T-helper 1 cell treated with Interleukin-12 subunit alpha and Interleukin-12 subunit beta and Interleukin-4 antibody, amounts not matched to agents 30 μg/mL and 1 μg/mL, for 36 hours (primary cell): ENCODE data around the gene PCDH1.
A peak's percentile ranks its signal among the peaks of the same experiment; 100 is the strongest.
"Not testable (repeated sequence)": the region's sequence is repeated elsewhere in the genome, so short reads cannot be mapped to it uniquely, and the experiment has no call there.

Experiments
- H3K27ac Mint-ChIP-seq: one replicate; pipeline ENCODE4 v1.8.0; 2021; ENCODE audit warnings: mild to moderate bottlenecking, mixed read lengths
- H3K27me3 Mint-ChIP-seq: one replicate; pipeline ENCODE4 v1.8.0; 2021; ENCODE audit warnings: low read depth, mixed read lengths
- H3K36me3 Mint-ChIP-seq: one replicate; pipeline ENCODE4 v1.8.0; 2021; ENCODE audit warnings: low read depth, mixed read lengths
- H3K4me1 Mint-ChIP-seq: one replicate; pipeline ENCODE4 v1.8.0; 2021; ENCODE audit warnings: low read depth, mixed read lengths
- H3K4me3 Mint-ChIP-seq: one replicate; pipeline ENCODE4 v1.8.0; 2021; ENCODE audit warnings: mild to moderate bottlenecking, moderate library complexity, mixed read lengths
- H3K9me3 Mint-ChIP-seq: one replicate; pipeline ENCODE4 v1.8.0; 2021; ENCODE audit warnings: mixed read lengths

PCDH1 gene

GRCh38 chr5:141878186-141878710, at the start of gene PCDH1:
TSS of gene PCDH1 (minus strand) at chr5:141878410. CDS start at chr5:141878262, 148 bp downstream.
- peak within 1 kb of the TSS; percentile 22 for H3K27ac Mint-ChIP-seq

GRCh38 chr5:141926434-141926833, 48.2 kb upstream of the PCDH1 start:
- Mint-ChIP-seq H3K27me3 (no peaks in the 10 kb centered on the region), H3K27ac (no peak overlapping the region), H3K4me1 (peaks cover 22% of the 10 kb centered on the region), H3K9me3 (no peaks in the 10 kb centered on the region), H3K4me3 (no peak overlapping the region), H3K36me3 (peaks cover 40% of the 10 kb centered on the region)

More at GRCh38 chr5:141878186-141878710, at the start of gene PCDH1:
- Mint-ChIP-seq H3K36me3 (no peaks in the 10 kb centered on the region), H3K4me3 (peak within 1 kb of the TSS; percentile 76), H3K27me3 (peaks cover 83% of the 10 kb centered on the region), H3K4me1 (peaks cover 21% of the 10 kb centered on the region), H3K9me3 (no peaks in the 10 kb centered on the region)

- H3K4me3 Mint-ChIP-seq = peak within 1 kb of the TSS; percentile 91
- no peaks in the 10 kb centered on the region for H3K9me3 Mint-ChIP-seq
- H3K4me1 Mint-ChIP-seq = peaks cover 20% of the 10 kb centered on the region
- H3K36me3 Mint-ChIP-seq = peaks cover 24% of the 10 kb centered on the region
- H3K27ac Mint-ChIP-seq = peak within 1 kb of the TSS; percentile 90
- H3K27me3 Mint-ChIP-seq = no peaks in the 10 kb centered on the region
These were observed 45.5 kb upstream of the PCDH1 start, which contains the start of gene DELE1 for GRCh38 chr5:141923448-141924313. TSS of gene DELE1 (plus strand) at chr5:141923871. CDS start at chr5:141923942, 71 bp downstream.

GRCh38 chr5:141922827-141923447, 44.7 kb upstream of the PCDH1 start:
- not testable (repeated sequence) for H3K9me3 Mint-ChIP-seq

GRCh38 chr5:141920771-141921170, 42.6 kb upstream of the PCDH1 start:
- Mint-ChIP-seq H3K9me3 (no peaks in the 10 kb centered on the region), H3K27ac (no peak overlapping the region), H3K4me3 (no peak overlapping the region), H3K36me3 (peaks cover 7% of the 10 kb centered on the region), H3K27me3 (peaks cover 15% of the 10 kb centered on the region), H3K4me1 (peaks cover 8% of the 10 kb centered on the region)

More at GRCh38 chr5:141922827-141923447, 44.7 kb upstream of the PCDH1 start:
- Mint-ChIP-seq H3K4me3 (peak overlapping the region; percentile 91), H3K27ac (peak overlapping the region; percentile 90), H3K36me3 (peaks cover 20% of the 10 kb centered on the region), H3K4me1 (peaks cover 17% of the 10 kb centered on the region)
- H3K27me3 Mint-ChIP-seq = not testable (repeated sequence)

GRCh38 chr5:141919218-141920119, 41.3 kb upstream of the PCDH1 start:
- Mint-ChIP-seq H3K4me1 (peaks cover 5% of the 10 kb centered on the region), H3K9me3 (no peaks in the 10 kb centered on the region), H3K36me3 (peaks cover 4% of the 10 kb centered on the region), H3K27me3 (peaks cover 28% of the 10 kb centered on the region), H3K27ac (no peak overlapping the region), H3K4me3 (no peak overlapping the region)

- Mint-ChIP-seq H3K9me3 (no peaks in the 10 kb centered on the region), H3K4me1 (peaks cover 6% of the 10 kb centered on the region), H3K4me3 (no peak overlapping the region), H3K36me3 (peaks cover 2% of the 10 kb centered on the region), H3K27ac (no peak overlapping the region), H3K27me3 (peaks cover 41% of the 10 kb centered on the region)
These were observed 39.5 kb upstream of the PCDH1 start for GRCh38 chr5:141917760-141918159.

GRCh38 chr5:141916522-141916921, 38.3 kb upstream of the PCDH1 start:
- no peak overlapping the region for H3K4me3 Mint-ChIP-seq
- peaks cover 6% of the 10 kb centered on the region for H3K4me1 Mint-ChIP-seq
- no peak overlapping the region for H3K27ac Mint-ChIP-seq
- H3K36me3 Mint-ChIP-seq = peaks cover 2% of the 10 kb centered on the region
- H3K9me3 Mint-ChIP-seq = no peaks in the 10 kb centered on the region
- H3K27me3 Mint-ChIP-seq = peaks cover 49% of the 10 kb centered on the region

- H3K36me3 Mint-ChIP-seq = peaks cover 2% of the 10 kb centered on the region
- H3K27me3 Mint-ChIP-seq = peaks cover 49% of the 10 kb centered on the region
- no peak overlapping the region for H3K27ac Mint-ChIP-seq
- no peak overlapping the region for H3K4me3 Mint-ChIP-seq
- no peaks in the 10 kb centered on the region for H3K9me3 Mint-ChIP-seq
- H3K4me1 Mint-ChIP-seq = peaks cover 6% of the 10 kb centered on the region
These were observed 37.7 kb upstream of the PCDH1 start for GRCh38 chr5:141915881-141916336.

GRCh38 chr5:141914797-141915196, 36.6 kb upstream of the PCDH1 start:
- Mint-ChIP-seq H3K36me3 (peaks cover 2% of the 10 kb centered on the region), H3K4me3 (no peak overlapping the region), H3K27ac (no peak overlapping the region), H3K9me3 (no peaks in the 10 kb centered on the region), H3K4me1 (peaks cover 6% of the 10 kb centered on the region), H3K27me3 (peaks cover 54% of the 10 kb centered on the region)

GRCh38 chr5:141914199-141914743, 36.1 kb upstream of the PCDH1 start:
- Mint-ChIP-seq H3K4me1 (peaks cover 6% of the 10 kb centered on the region), H3K27ac (no peak overlapping the region), H3K4me3 (no peak overlapping the region), H3K9me3 (no peaks in the 10 kb centered on the region), H3K36me3 (peaks cover 2% of the 10 kb centered on the region), H3K27me3 (peaks cover 54% of the 10 kb centered on the region)

GRCh38 chr5:141913560-141914198, 35.5 kb upstream of the PCDH1 start:
- Mint-ChIP-seq H3K27ac (no peak overlapping the region), H3K4me1 (peaks cover 6% of the 10 kb centered on the region), H3K36me3 (peaks cover 2% of the 10 kb centered on the region), H3K27me3 (peaks cover 54% of the 10 kb centered on the region), H3K9me3 (no peaks in the 10 kb centered on the region), H3K4me3 (peak overlapping the region; percentile 35)

- Mint-ChIP-seq H3K4me1 (peaks cover 6% of the 10 kb centered on the region), H3K9me3 (no peaks in the 10 kb centered on the region), H3K36me3 (peaks cover 2% of the 10 kb centered on the region), H3K4me3 (no peak overlapping the region), H3K27me3 (peaks cover 41% of the 10 kb centered on the region), H3K27ac (no peak overlapping the region)
These were observed 32.1 kb upstream of the PCDH1 start for GRCh38 chr5:141910271-141910673.
